IMR-90 (cell line): Measurements from ENCODE around the gene MYO10. TPM values are rescaled to one million over a fixed set of nuclear protein-coding genes. Genes with fewer than 3 reads are reported as not detected.

Experiments used
- ATAC-seq: fragments of 200-7000 bp; cut with Tn5 transposase; 2 replicates; pipeline ENCODE4 v1.9.1; 2020; ENCODE audit warnings: low read depth, mild to moderate bottlenecking, moderate library complexity
- BruUV-seq: library from RNA; stranded (reverse); fragments of 400-500 nt; replicated peaks from 2 replicates; lab custom pipeline; 2021; lab: Mats Ljungman, UMichigan
- CTCF ChIA-PET: fragments of 300-600 bp; formaldehyde crosslinking; extraction: SDS; loops from one replicate; lab custom pipeline; 2021; ENCODE audit warnings: antibody characterized with exemption; lab: Yijun Ruan, JAX
- POLR2A ChIA-PET: fragments of 300-600 bp; sonication (Branson Sonifier 250); formaldehyde crosslinking; loops from one replicate; lab custom pipeline; 2022; ENCODE audit warnings: antibody characterized with exemption; ENCODE audit not compliant: unreplicated experiment; lab: Charles Lee
- DNase-seq: peaks from one replicate; pipeline ENCODE4 v3.0.0; 2013
- H2AFZ ChIP-seq: replicated peaks from 2 replicates; pipeline ENCODE3; 2013; ENCODE audit warnings: low read length, mild to moderate bottlenecking; ENCODE audit not compliant: poor library complexity
- H2AK5ac ChIP-seq: 2 replicates; pipeline ENCODE4 v1.6.1; 2013; ENCODE audit warnings: low read depth, low read length, inconsistent platforms
- H2AK9ac ChIP-seq: replicated peaks from 2 replicates; pipeline ENCODE3; 2013; ENCODE audit warnings: mild to moderate bottlenecking, low read depth, low read length, moderate library complexity; ENCODE audit not compliant: poor library complexity
- H2BK120ac ChIP-seq: 2 replicates; pipeline ENCODE4 v1.6.1; 2013; ENCODE audit warnings: low read depth, low read length, inconsistent platforms
- H2BK15ac ChIP-seq: 3 replicates; pipeline ENCODE4 v1.6.1; 2013; ENCODE audit warnings: low read depth, low read length, inconsistent platforms
- H2BK20ac ChIP-seq: 2 replicates; pipeline ENCODE4 v1.6.1; 2013; ENCODE audit warnings: low read depth, mild to moderate bottlenecking, inconsistent platforms, low read length, moderate library complexity
- H2BK5ac ChIP-seq: 2 replicates; pipeline ENCODE4 v1.6.1; 2013; ENCODE audit warnings: mild to moderate bottlenecking, low read depth, low read length, inconsistent platforms; ENCODE audit not compliant: poor library complexity, severe bottlenecking
- H3K14ac ChIP-seq: replicated peaks from 2 replicates; pipeline ENCODE4 v1.6.1; 2013; ENCODE audit warnings: low read depth, low read length, inconsistent platforms
- H3K18ac ChIP-seq: 2 replicates; pipeline ENCODE4 v1.6.1; 2013; ENCODE audit warnings: low read depth, low read length, control low read depth
- H3K23ac ChIP-seq: 2 replicates; pipeline ENCODE4 v1.6.1; 2013; ENCODE audit warnings: low read depth, low read length, inconsistent platforms
- H3K27ac ChIP-seq: 2 replicates; pipeline ENCODE4 v1.5.1; 2013; ENCODE audit warnings: mild to moderate bottlenecking, control low read depth, low read length; ENCODE audit not compliant: insufficient read depth
- H3K27me3 ChIP-seq: 2 replicates; pipeline ENCODE4 v1.6.1; 2013; ENCODE audit warnings: low read length; ENCODE audit not compliant: control insufficient read depth, insufficient read depth
- H3K36me3 ChIP-seq: 2 replicates; pipeline ENCODE4 v1.6.1; 2013; ENCODE audit warnings: low read length, mixed read lengths; ENCODE audit not compliant: control insufficient read depth, insufficient read depth
- H3K4ac ChIP-seq: 2 replicates; pipeline ENCODE4 v1.6.1; 2013; ENCODE audit warnings: low read depth, low read length, inconsistent platforms
- H3K4me1 ChIP-seq: 2 replicates; pipeline ENCODE4 v1.6.1; 2013; ENCODE audit warnings: low read length, mixed read lengths; ENCODE audit not compliant: control insufficient read depth, insufficient read depth
- H3K4me2 ChIP-seq: 2 replicates; pipeline ENCODE4 v1.6.1; 2013; ENCODE audit warnings: low read depth, mild to moderate bottlenecking, control low read depth, low read length, moderate library complexity
- H3K4me3 ChIP-seq: 2 replicates; pipeline ENCODE4 v1.5.1; 2013; ENCODE audit warnings: low read depth, mild to moderate bottlenecking, control low read depth, low read length, moderate library complexity; ENCODE audit not compliant: insufficient read depth
- H3K56ac ChIP-seq: 2 replicates; pipeline ENCODE4 v1.6.1; 2013; ENCODE audit warnings: low read length, inconsistent platforms; ENCODE audit not compliant: insufficient read depth; ENCODE audit errors: extremely low read depth
- H3K79me1 ChIP-seq, 2 experiments: 2 replicates each; pipeline ENCODE4 v1.6.1; 2013; ENCODE audit warnings: low read length in 2 of 2, inconsistent platforms in 1 of 2, low read depth in 1 of 2
- H3K9ac ChIP-seq: 2 replicates; pipeline ENCODE4 v1.6.1; 2013; ENCODE audit warnings: low read depth, low read length, control low read depth
- H3K9me1 ChIP-seq: 2 replicates; pipeline ENCODE4 v1.6.1; 2013; ENCODE audit warnings: low read length, inconsistent platforms; ENCODE audit not compliant: insufficient read depth
- H3K9me3 ChIP-seq: 2 replicates; pipeline ENCODE4 v1.6.1; 2013; ENCODE audit warnings: low read length; ENCODE audit not compliant: control insufficient read depth, insufficient read depth
- H4K20me1 ChIP-seq: 2 replicates; pipeline ENCODE4 v1.6.1; 2013; ENCODE audit warnings: low read length, inconsistent platforms; ENCODE audit not compliant: insufficient read depth
- H4K5ac ChIP-seq: 2 replicates; pipeline ENCODE4 v1.6.1; 2013; ENCODE audit warnings: mild to moderate bottlenecking, low read depth, low read length, control low read depth
- H4K8ac ChIP-seq, 2 experiments: 2 replicates each; pipeline ENCODE4 v1.6.1; 2013; ENCODE audit warnings: low read depth in 2 of 2, low read length in 2 of 2, control low read depth in 1 of 2, inconsistent platforms in 1 of 2
- H4K91ac ChIP-seq: 2 replicates; pipeline ENCODE4 v1.6.1; 2013; ENCODE audit warnings: low read depth, low read length, inconsistent platforms; ENCODE audit not compliant: insufficient read depth
- CEBPB ChIP-seq: IDR thresholded peaks from 2 replicates; pipeline ENCODE4 v1.6.1; 2012; ENCODE audit warnings: low read depth, low read length, improper control_type of control experiment
- FOS ChIP-seq: fragments of 150-350 bp; IDR thresholded peaks from 2 replicates; pipeline ENCODE4 v1.6.1; 2016; ENCODE audit warnings: low read depth, low read length
- POLR2A ChIP-seq: IDR thresholded peaks from 2 replicates; pipeline ENCODE4 v1.6.1; 2012; ENCODE audit warnings: mild to moderate bottlenecking, low read depth, low read length
- USF2 ChIP-seq: fragments of 150-350 bp; IDR thresholded peaks from 2 replicates; pipeline ENCODE4 v1.6.1; 2017; ENCODE audit warnings: mild to moderate bottlenecking, antibody characterized with exemption, low read length, low read depth
- WGBS, 2 experiments: methylation state at CpG; one replicate each; pipeline versions ENCODE4 v1.1.5 to v1.1.7; 2013; ENCODE audit warnings: missing lambda C conversion rate in 2 of 2; ENCODE audit not compliant: insufficient read length in 1 of 2; ENCODE audit errors: extremely low coverage in 2 of 2; 5-methylcytosine and 5-hydroxymethylcytosine counted together
- dilution Hi-C: fragments of 300-500 bp; cut with HindIII; formaldehyde crosslinking; loops from one replicate; pipeline ENCODE4 v1.14.3; 2018; ENCODE audit warnings: low sequenced_read_pairs; ENCODE audit not compliant: unreplicated experiment
- in situ Hi-C: fragments of 300-500 bp; cut with MboI; formaldehyde crosslinking; loops from 3 replicates; pipeline ENCODE4 v1.14.3; 2019; ENCODE audit warnings: low sequenced_read_pairs, inconsistent platforms, mixed read lengths
- intact Hi-C: fragments of 100-400 bp; cut with micrococcal nuclease; formaldehyde crosslinking; loops from 2 replicates; pipeline ENCODE4 v1.10.0; 2022
- polyA plus RNA-seq, 3 experiments: library from polyadenylated mRNA; depleted of rRNA; stranded (reverse); fragments of >200 nt; gene quantifications; 2 replicates each; pipeline ENCODE4 v1.2.3, GENCODE V29; 2012; ENCODE audit warnings: low replicate concordance in 1 of 3
- total RNA-seq: library from RNA; depleted of rRNA; stranded (reverse); fragments of >200 nt; gene quantifications from 2 replicates; pipeline ENCODE4 v1.2.3, GENCODE V29; 2012

Gene MYO10
- total and polyA plus RNA-seq, 2 of the 4 experiments (the other 2 are of a cell fraction) = 39.9 to 115 TPM

GRCh38 chr5:16806711-16807546 is 129.2 kb downstream of the MYO10 start:
- H2BK20ac ChIP-seq = no peak overlapping the region
- intact Hi-C loops = no loop called here

More at GRCh38 chr5:16806711-16807546, 129.2 kb downstream of the MYO10 start:
- H3K9me3 ChIP-seq = no peaks in the 10 kb centered on the region
- H3K18ac ChIP-seq = no peak overlapping the region
- H3K36me3 ChIP-seq = 0 out of 2 replicates have a peak, but pooled peaks cover 4% of the 10 kb centered on the region
- H3K79me1 ChIP-seq = peaks cover 21 to 81% of the 10 kb centered on the region in 2 experiments
- 0 out of 2 replicates have a peak overlapping the region, but pooled peaks have one; percentile 65 for H3K14ac ChIP-seq
- no peaks in the 10 kb centered on the region for H3K27me3 ChIP-seq
- H3K27ac ChIP-seq = no peak overlapping the region
- no peak overlapping the region for H4K5ac ChIP-seq
- ChIA-PET CTCF (no interaction called here), POLR2A (no interaction called here)
- H3K4me1 ChIP-seq = peaks cover 18% of the 10 kb centered on the region
- H2BK15ac ChIP-seq = no peak overlapping the region
- WGBS, 2 experiments = 72% methylated on average over 9 of the region's 12 CpGs; no CpG with 5 or more reads in 1 of the 2 experiments
- no peak overlapping the region for H3K4me3 ChIP-seq
- H3K9me1 ChIP-seq = peaks cover 40% of the 10 kb centered on the region
- H2AK9ac ChIP-seq = no peak overlapping the region
- no peak overlapping the region for H2BK5ac ChIP-seq
- H2AK5ac ChIP-seq = no peak overlapping the region
- no peak overlapping the region for H2AFZ ChIP-seq
- dilution Hi-C loops = no loop called here
- TF ChIP-seq FOS (no peak), CEBPB (no peak), POLR2A (no peak), USF2 (peak; percentile 13; the same call in 1 of the 2 replicates)
- H3K4ac ChIP-seq = no peak overlapping the region
- DNase-seq (peak; percentile 66), ATAC-seq (no peak)
- peaks cover 95% of the 10 kb centered on the region for H4K20me1 ChIP-seq
- H3K9ac ChIP-seq = no peak overlapping the region
- no peak overlapping the region for H4K8ac ChIP-seq
- no peak overlapping the region for H3K56ac ChIP-seq
- H2BK120ac ChIP-seq = no peak overlapping the region
- no peak overlapping the region for H4K91ac ChIP-seq
- BruUV-seq = no TSS peak
- 0 out of 2 replicates have a peak overlapping the region, but pooled peaks have one; percentile 9 for H3K4me2 ChIP-seq
- H3K23ac ChIP-seq = no peak overlapping the region
- in situ Hi-C loops = no loop called here
